NB4 (cell line): ENCODE data around the gene BNC2.

Experiments used
- DNase-seq: peaks from one replicate; pipeline ENCODE4 v3.0.0; 2010; ENCODE audit warnings: low read depth
- H3K4me3 ChIP-seq: one replicate; pipeline ENCODE4 v1.5.1; 2011; ENCODE audit warnings: mild to moderate bottlenecking, low read depth, low read length, moderate library complexity
- CTCF ChIP-seq: IDR thresholded peaks from one replicate; pipeline ENCODE4 v1.5.1; 2012; ENCODE audit warnings: low read depth, low read length
- MAX ChIP-seq: IDR thresholded peaks from 2 replicates; pipeline ENCODE4 v1.6.1; 2011; ENCODE audit warnings: low read depth, low read length
- MYC ChIP-seq: IDR thresholded peaks from 2 replicates; pipeline ENCODE4 v1.6.1; 2011; ENCODE audit warnings: low read depth, low read length
- POLR2A ChIP-seq: IDR thresholded peaks from 2 replicates; pipeline ENCODE4 v1.6.1; 2011; ENCODE audit warnings: mild to moderate bottlenecking; ENCODE audit not compliant: insufficient read length; ENCODE audit errors: extremely low read depth

The BNC2 gene

DNA sequence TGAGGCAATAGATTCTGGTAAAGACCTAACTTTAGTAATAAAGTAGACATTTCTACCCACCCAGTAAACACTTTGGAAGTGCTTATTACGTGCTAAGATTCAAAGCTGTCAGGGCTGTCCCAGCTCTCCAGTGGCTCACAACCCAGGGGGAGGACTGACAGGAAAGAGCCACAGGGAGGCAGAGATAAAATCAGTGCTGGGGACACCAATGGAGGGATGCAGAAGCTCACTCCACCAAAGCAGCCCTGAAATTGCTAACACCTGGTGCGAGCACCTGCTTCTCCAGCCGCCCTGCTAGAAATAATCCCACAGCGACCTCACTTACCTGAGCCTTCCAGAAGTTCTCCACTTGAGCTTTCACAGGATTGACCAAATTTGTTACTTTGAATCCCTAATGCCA lies 501.0 kb downstream of the BNC2 start:
- DNase-seq, result no peak
- TF ChIP-seq MYC (no peak), POLR2A (no peak), CTCF (no peak), MAX (no peak)
- H3K4me3 ChIP-seq, result no peak overlapping the region

DNA sequence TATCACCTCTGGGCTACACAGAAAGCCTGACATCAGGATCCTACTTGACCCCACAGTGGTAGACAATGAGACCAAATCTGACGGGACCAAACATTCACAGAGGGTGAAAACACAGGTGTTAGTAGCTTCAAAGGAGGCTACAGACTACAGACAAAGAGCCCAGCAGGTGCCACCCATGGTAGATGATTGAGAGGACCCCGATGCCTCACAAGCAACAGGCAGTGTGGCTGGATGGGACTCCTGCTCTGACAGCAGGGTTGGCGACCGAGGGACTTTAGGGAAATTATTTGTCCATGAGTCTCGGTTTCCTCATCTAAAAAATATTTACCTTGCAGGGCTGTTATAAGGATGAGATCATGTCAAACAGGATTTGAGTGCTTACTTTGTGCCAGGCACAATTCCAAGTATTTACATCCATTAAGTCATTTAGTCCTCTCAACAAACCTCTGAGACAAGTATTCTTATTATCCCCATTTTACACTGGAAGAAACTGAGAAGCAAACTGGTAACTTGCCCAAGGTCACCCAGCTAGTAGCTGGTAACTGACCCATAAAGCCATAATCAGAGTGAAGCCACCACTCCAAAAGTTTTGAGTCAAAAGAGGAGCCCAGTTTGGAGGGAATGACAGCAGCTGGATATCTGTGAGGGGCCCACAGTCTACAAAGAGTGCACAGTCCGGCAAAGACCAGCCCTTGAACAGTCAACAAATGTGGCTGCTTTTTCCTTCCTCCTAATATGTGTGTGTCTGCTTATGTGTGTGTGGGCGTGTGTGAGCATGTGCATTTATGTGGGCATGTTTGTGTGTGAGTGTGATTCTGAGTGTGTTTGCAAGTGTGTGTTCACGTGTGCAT lies 502.0 kb downstream of the BNC2 start:
- TF ChIP-seq CTCF (no peak), MAX (no peak), MYC (no peak), POLR2A (no peak)
- DNase-seq, result no peak
- H3K4me3 ChIP-seq, result no peak overlapping the region

GRCh38 chr9:16367605-16368231 lies 502.8 kb downstream of the BNC2 start:
- H3K4me3 ChIP-seq, result no peak overlapping the region
- no peak for TF ChIP-seq MYC
- no peak for TF ChIP-seq MAX
- no peak for TF ChIP-seq POLR2A
- TF ChIP-seq CTCF, result no peak
- DNase-seq, result no peak

DNA sequence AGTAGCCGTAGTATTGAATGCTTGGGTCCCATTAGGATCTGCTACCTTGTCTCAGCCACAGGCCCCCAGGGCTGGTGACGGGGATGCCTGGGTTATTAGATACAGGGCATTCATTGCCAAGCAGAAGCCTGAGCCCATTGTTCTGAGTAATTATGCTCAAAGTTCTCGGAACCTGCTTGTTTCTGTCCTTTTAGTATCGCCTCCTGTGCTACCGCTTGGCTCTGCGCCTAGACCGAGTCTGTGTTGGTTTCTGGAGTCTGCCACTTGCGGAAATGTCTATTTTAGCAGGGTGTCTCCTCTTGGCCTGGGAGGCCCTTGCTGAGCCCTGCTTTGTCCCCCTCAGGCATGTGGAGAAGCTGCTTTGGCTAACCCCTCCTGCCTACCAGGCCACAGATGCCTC lies 506.1 kb downstream of the BNC2 start:
- DNase-seq, result no peak
- TF ChIP-seq CTCF (no peak), POLR2A (no peak), MAX (no peak), MYC (no peak)
- no peak overlapping the region for H3K4me3 ChIP-seq

GRCh38 chr9:16363916-16364315 lies 506.6 kb downstream of the BNC2 start:
- no peak for TF ChIP-seq MAX
- TF ChIP-seq POLR2A, result no peak
- TF ChIP-seq MYC, result no peak
- TF ChIP-seq CTCF, result no peak
- no peak for DNase-seq

More at GRCh38 chr9:16363916-16364315, 506.6 kb downstream of the BNC2 start:
- H3K4me3 ChIP-seq, result no peak overlapping the region
